ENCODE measurements around the gene XPR1. TPM values are rescaled to one million over a fixed set of nuclear protein-coding genes. Genes with fewer than 3 reads are reported as not detected.

The XPR1 gene
- total and polyA plus RNA-seq, 10 of the 15 experiments (the other 5 are each of a cell fraction or from before 2014, with no cell fraction given): 1.1 to 33.9 (median 11.3) TPM

DNA sequence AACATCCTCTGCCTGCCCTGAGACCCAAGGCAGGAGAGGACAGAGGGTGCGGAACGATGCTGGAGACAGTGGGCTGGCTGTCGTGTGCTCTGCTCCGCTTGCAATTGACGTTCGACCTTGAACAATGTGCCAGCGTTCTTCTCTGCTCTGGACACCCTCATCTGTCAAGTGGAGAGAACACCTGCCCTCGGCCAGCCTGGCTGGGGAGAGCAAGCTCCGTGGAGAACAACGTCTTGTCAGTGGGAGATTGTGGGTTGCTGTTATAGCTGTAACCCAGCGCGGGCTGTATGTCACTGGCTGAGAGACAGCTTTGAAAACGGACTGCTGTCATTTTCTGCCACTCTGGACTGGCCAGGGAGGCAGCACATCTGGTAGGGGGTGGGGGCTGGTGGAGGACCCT is 295.5 kb downstream of the XPR1 start:
- Histone ChIP-seq H2AFZ (ENCODE audit: control insufficient read depth, low read depth, low read length) (no peak overlapping the region), H3K4me2 (ENCODE audit: control insufficient read depth, insufficient read depth) (no peak overlapping the region), H3K9ac (ENCODE audit: control insufficient read depth, insufficient read depth, low read length) (no peak overlapping the region), H3K27ac (ENCODE audit: control insufficient read depth, insufficient read depth) (no peak overlapping the region), H3K79me2 (ENCODE audit: control insufficient read depth, insufficient read depth, low read length) (no peaks in the 10 kb centered on the region), H3K4me3 (no peak overlapping the region), H3K27me3 (replicated peaks in 1 of 2; ENCODE audit: control insufficient read depth in 2 of 2, insufficient read depth in 2 of 2, low read length in 1 of 2) (no peaks in the 10 kb centered on the region), H4K20me1 (ENCODE audit: control insufficient read depth, insufficient read depth) (no peaks in the 10 kb centered on the region), H3K36me3 (ENCODE audit: control insufficient read depth in 2 of 2, insufficient read depth in 2 of 2, low read length in 1 of 2) (no peaks in the 10 kb centered on the region), H3K9me3 (replicated peaks; ENCODE audit: control insufficient read depth, insufficient read depth, low read length) (no peaks in the 10 kb centered on the region), H3K4me1 (ENCODE audit: control insufficient read depth, insufficient read depth, low read length) (peaks cover 4% of the 10 kb centered on the region; the same call in 1 of the 2 replicates)
- no peak for TF ChIP-seq ZBTB11 (CRISPR knock-in tag; IDR thresholded peaks at IDR 0.05)
- TF ChIP-seq RELB (IDR thresholded peaks at IDR 0.05; ENCODE audit: low read depth): no peak
- TF ChIP-seq, protein P1, sequence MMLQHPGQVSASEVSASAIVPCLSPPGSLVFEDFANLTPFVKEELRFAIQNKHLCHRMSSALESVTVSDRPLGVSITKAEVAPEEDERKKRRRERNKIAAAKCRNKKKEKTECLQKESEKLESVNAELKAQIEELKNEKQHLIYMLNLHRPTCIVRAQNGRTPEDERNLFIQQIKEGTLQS (IDR thresholded peaks at IDR 0.05; ENCODE audit: borderline replicate concordance, extremely low read depth, low read depth, low read length): no peak
- no peak for TF ChIP-seq MTA3 (IDR thresholded peaks at IDR 0.05; ENCODE audit: borderline replicate concordance, low read length)
- no peak for TF ChIP-seq ZBTB4 (CRISPR knock-in tag; IDR thresholded peaks at IDR 0.05)
- TF ChIP-seq ZNF384 (IDR thresholded peaks at IDR 0.05; ENCODE audit: borderline replicate concordance, low read depth, low read length): no peak
- TF ChIP-seq SREBF2 (IDR thresholded peaks at IDR 0.05; ENCODE audit: low read length): no peak
- no peak for TF ChIP-seq USF1 (IDR thresholded peaks at IDR 0.05; ENCODE audit: borderline replicate concordance, extremely low read length, insufficient read depth, low read depth, low read length)
- no peak for TF ChIP-seq PAX8 (IDR thresholded peaks at IDR 0.05)
- no peak for TF ChIP-seq CHD1 (IDR thresholded peaks at IDR 0.05; ENCODE audit: low read depth, low read length)
- no peak for TF ChIP-seq EED (IDR thresholded peaks at IDR 0.05; ENCODE audit: low read depth)
- no peak for TF ChIP-seq TARDBP (IDR thresholded peaks at IDR 0.05; ENCODE audit: borderline replicate concordance)
- no peak for TF ChIP-seq NRF1 (conservative IDR thresholded peaks at IDR 0.05; ENCODE audit: low read depth, low read length)
- no peak for TF ChIP-seq PML (IDR thresholded peaks at IDR 0.05; ENCODE audit: low read length)
- FAIRE-seq (no peak), DNase-seq (ENCODE audit: low read depth, low spot score) (no peak), ATAC-seq (no peak)
- POLR2A ChIA-PET: no interaction called here
- RAD21 ChIA-PET (ENCODE audit: unreplicated experiment): interaction anchor here (1.1 kb wide), 1 partner anchor 215 kb away, joined by 3 read pairs; no protein-coding TSS in a partner anchor
- in situ Hi-C loops (cut with MboI) (no loop called here), intact Hi-C loops (cut with micrococcal nuclease; ENCODE audit: unreplicated experiment) (no loop called here)
- SMC1A ChIA-PET (ENCODE audit: uncharacterized antibody, unreplicated experiment): interaction anchor here (1.0 kb wide), 1 partner anchor 18 kb away, joined by 4 read pairs; no protein-coding TSS in a partner anchor
- WGBS (ENCODE audit: insufficient coverage, insufficient replicate concordance, low lambda C conversion rate, missing lambda C conversion rate): 62% methylated on average over 13 of the region's 13 CpGs
- CTCF ChIA-PET: interaction anchor here (1.2 to 2.8 kb wide), 3 partner anchors 10 to 565 kb away, joined by 3 to 11 read pairs (median 3); partner anchors contain the start of gene KIAA1614
- BruUV-seq (replicated peaks): no TSS peak
